Stimulated activated CD8-positive, alpha-beta memory T cell treated with anti-CD3 and anti-CD28 coated beads, Interleukin-4, amount 100 ng/mL, for 4 hours (primary cell): ENCODE results near the gene GSTK1.
"Not testable (repeated sequence)": the region's sequence is repeated elsewhere in the genome, so short reads cannot be mapped to it uniquely, and the experiment has no call there.

Experiments
- DNase-seq, 2 donors: peaks; one replicate each; pipeline ENCODE4 v3.0.0-alpha.2; 2020; ENCODE audit warnings: low read depth in 2 of 2, low spot score in 1 of 2

Gene GSTK1

DNA sequence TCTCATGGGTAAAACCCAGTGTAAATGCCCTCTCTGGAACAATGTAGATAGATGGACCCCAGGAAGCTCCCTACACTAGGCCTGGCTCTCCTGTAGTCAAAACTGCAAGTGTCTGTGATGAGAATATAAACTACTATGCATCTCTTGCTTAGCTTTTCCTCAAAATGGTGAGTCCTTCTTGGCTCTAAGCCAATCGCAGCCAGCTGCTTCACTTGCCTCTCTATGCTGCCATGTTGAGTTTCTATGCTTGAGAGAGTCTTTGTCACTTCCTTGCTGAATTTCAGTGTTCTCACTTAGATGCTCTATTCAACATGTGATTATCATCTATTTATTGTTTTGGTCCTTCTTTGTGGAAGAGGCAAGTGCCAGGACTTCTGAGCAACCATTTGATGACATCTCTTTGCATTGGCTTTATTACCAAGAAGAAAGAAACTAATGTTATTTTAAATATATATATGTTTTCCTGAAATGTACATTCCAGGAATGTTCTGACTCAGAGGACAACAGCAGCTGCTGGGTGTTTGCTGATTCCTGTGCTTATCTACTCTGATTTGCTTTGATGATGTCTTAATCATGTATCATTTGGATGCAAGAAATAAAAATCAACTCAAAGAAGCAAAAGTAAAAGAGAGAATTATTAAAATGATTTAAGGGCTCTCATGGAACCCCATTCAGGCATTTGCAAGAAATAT, 24.8 kb upstream of the GSTK1 start:
- no peak for DNase-seq

- DNase-seq = no peak
These were observed 23.4 kb upstream of the GSTK1 start for GRCh38 chr7:143239813-143240212.

DNA sequence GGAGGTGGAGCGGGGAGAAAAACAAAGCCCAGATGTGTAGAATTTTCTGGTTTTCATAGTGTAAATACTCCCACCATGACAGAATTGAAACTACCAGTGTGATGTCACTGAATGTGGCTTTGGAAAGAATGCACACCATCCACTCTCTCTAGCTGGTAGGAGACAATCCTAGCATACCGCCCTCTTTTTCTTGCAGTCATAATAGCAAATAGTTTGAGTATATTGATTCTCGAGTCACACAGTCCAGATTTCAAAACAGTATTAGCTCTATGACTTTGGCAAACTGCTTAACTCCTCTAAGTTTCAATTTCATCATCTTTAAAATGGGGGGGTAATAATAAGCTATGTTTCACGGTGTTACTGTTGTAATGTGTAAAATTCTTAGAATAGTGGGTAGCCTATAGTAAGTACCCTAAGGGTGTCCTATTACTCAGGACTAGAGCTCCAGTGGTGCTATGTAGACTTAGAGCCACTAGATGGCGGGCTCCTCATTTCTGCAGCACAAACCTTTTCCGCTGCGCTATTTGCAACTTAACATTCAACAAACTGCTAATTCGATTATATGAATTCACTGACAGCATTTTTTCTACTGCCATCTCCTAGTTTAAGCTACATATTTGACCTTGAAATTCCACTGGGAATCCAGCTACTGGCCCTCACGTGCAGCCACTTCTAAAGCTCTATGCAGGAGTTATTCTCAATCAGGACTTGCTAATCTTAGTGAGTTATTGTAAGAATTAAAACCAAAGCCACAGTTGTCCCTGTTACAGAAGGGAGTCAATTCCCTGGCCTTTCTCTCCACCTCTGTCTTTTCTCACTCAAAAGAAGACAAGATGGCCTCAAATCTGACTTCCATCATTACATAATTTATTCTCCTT, 22.7 kb upstream of the GSTK1 start:
- DNase-seq = peak; percentile 39 to 48

- DNase-seq = no peak
These were observed 20.9 kb upstream of the GSTK1 start for GRCh38 chr7:143242306-143242705.

DNA sequence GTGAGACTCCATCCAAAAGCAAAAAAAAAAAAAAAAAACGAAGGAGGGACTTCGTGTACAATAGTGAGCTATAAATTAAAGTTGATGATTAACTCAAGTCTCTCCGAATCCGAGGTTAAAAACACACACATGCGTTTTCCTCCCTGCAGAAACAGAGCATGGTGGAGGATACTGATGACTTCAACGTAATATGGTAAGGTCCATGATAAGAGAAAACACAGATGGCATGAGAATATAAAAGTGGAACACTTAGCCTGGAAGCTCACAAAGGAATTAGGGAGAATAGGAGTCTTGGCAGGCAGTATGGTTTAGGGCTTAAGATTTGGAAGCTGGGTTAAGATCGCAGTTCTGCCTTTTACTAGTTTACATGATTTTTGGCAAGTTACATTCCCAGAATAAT, 20.1 kb upstream of the GSTK1 start:
- DNase-seq = no peak

GRCh38 chr7:143243614-143244013, 19.6 kb upstream of the GSTK1 start:
- DNase-seq = no peak

DNA sequence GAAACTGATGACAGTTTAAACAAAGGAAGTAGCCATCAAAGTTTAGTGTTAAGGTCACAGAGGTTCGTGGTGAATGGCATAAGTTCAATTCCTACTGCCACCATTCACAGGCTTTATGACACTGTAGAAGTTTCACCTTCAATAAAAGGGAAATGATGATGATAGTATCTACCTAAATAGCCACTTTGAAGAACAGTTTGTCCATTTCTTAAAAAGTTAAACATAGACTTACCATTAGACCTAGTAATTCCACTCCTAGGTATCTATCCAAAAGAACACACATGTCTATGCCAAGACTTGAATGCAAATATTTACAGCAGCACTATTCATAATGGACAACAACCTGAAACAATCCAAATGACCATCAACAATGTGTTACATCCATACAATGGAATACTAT, 18.9 kb upstream of the GSTK1 start:
- no peak for DNase-seq

GRCh38 chr7:143245123-143245522, 18.1 kb upstream of the GSTK1 start:
- DNase-seq = no peak

DNA sequence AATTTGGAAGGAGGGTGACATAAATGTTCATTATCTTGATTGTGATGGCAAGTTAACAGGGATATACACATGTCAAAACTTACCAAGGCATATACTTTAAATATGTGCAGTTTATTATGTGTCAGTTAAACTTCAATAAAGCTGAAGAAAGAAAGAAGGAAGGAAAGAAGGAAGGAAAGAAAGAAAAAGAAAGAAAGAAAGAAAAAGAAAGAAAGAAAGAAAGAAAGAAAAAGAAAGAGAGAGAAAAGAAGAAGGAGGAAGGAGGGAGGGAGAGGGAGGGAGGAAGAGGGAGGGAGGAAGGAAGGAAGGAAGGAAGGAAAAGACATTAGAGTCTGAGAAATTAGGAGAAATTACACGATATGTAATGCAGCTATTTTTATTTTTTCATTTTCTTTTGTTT, 15.9 kb upstream of the GSTK1 start:
- no peak for DNase-seq

- DNase-seq = no peak
These were observed 14.4 kb upstream of the GSTK1 start for GRCh38 chr7:143248761-143249354.

DNA sequence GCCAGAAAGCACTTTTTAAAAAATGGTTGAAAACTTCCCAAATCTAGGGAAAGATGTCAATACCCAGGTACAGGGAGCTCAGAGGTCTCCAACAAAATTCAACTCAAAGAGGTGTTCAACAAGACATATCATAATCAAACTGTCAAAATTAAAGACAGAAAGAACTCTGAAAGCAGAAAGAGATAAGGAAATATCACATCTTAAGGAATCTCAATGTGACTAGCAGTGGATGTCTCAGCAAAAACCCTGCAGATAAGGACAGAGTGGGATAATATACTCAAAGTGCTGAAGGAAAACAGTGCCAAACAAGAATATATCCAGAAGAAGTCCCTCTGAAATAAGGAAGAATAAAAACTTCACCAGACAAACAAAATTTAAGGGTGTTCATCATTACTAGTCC, 13.0 kb upstream of the GSTK1 start:
- DNase-seq = no peak

DNA sequence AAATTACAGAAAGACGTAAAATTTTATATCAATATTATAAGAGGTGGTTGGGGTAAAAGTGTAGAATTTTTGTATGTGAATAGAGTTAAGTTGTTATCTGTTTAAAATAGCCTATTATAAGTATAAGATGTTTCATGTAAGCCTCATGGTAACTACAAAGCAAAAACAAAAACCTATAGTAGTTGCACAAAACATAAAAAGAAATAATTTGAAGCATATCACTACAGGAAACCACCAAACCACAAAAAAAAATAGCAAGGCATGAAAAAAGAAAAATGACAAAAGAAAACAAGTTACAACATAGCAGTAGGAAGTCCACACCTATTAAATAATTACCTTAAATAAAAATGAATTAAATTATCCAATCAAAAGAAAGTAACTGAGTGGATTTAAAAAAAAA, 12.4 kb upstream of the GSTK1 start:
- no peak for DNase-seq

DNA sequence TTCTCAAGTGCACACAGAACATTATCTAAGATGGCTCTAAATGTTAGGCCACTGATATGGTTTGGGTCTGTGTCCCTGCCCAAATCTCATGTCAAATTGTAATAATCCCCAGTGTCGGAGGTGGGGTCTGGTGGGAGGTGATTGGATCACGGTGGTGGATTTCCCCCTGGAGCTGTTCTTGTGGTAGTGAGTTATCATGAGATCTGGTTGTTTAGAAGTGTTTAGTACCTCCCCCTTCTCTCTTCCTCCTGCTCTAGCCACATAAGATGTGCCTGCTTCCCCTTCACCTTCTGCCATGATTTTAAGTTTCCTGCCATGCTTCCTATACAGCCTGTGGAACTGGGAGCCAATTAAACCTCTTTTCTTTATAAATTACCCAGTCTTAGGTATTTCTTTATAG, 11.2 kb upstream of the GSTK1 start:
- no peak for DNase-seq

GRCh38 chr7:143255564-143255963, 7.7 kb upstream of the GSTK1 start:
- DNase-seq = no peak

DNA sequence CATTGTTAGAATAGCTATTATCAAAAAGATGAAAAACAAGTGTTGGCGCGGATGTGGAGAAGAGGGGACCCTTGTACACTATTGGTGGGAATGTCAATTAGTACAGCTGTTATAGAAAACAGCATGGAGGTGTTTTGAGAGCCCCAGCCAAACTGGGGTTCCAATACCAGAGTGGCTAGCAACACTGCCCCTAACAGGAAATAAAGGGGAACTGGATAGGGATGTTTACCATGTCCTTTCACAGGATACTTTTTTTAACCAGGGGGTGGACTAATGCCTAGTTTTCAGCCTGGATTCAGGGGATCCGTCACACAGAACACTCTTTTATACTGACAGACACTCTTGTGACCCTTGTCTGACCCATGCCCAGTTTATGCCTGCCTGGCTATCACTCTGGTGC, 6.9 kb upstream of the GSTK1 start:
- DNase-seq = no peak

GRCh38 chr7:143256932-143257331, 6.3 kb upstream of the GSTK1 start:
- no peak for DNase-seq

GRCh38 chr7:143257501-143257900, 5.7 kb upstream of the GSTK1 start:
- no peak for DNase-seq

DNA sequence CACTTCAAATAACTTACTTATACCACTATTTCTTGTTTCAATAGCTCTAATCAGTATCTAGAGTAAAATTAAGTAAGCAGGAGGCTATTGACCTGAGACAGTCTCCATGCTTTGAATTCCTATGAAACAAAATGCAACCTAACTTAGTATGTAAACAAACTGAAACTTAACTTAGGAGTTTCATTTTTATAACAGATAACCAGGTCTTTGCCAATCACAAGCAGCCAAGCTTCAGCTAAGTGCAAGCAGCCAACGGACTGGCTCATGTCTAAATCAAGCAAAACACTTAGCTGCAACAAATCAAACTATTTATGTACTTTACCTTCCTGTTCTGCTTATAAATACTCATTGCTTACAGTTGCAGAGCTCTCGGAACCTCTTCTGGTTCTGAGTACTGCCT, 4.4 kb upstream of the GSTK1 start:
- no peak for DNase-seq

GRCh38 chr7:143259765-143260164, 3.5 kb upstream of the GSTK1 start:
- DNase-seq = no peak

DNA sequence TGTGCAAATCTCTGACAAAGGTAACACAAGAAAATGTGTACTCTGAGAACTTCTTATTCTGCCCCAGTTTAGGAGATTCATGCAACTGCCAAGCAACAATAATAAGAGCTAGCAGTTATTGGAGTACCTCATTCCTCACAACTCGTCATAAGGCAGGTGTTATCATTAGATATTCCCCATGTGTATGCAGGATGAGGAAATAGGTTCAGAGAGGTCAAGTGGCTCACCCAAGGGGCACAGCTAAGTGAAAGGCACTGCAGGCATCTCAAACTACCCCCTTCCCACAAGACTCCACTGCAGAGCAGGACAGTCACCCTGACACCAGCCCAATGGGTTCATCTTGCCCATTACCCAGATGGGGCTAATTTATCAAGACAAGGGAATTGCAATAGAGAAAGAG, 1.3 kb upstream of the GSTK1 start:
- DNase-seq = no peak

DNA sequence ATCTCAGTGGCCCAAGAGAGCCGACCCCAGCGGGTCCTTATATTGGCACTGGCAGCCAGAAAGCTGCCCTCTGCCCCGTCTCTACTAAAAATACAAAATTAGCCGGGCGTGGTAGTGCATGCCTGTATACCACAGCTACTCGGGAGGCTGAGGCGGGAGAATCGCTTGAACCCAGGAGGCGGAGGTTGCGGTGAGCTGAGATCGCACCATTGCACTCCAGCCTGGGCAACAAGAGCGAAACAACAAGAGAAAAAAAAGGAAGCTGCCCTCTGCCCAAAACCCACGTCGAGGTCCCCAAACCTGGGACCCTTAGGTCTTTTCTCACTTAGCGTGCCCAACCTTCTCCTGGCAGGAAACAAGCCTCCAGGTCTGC, 941 bp downstream of the GSTK1 start:
- not testable (repeated sequence) for DNase-seq

DNA sequence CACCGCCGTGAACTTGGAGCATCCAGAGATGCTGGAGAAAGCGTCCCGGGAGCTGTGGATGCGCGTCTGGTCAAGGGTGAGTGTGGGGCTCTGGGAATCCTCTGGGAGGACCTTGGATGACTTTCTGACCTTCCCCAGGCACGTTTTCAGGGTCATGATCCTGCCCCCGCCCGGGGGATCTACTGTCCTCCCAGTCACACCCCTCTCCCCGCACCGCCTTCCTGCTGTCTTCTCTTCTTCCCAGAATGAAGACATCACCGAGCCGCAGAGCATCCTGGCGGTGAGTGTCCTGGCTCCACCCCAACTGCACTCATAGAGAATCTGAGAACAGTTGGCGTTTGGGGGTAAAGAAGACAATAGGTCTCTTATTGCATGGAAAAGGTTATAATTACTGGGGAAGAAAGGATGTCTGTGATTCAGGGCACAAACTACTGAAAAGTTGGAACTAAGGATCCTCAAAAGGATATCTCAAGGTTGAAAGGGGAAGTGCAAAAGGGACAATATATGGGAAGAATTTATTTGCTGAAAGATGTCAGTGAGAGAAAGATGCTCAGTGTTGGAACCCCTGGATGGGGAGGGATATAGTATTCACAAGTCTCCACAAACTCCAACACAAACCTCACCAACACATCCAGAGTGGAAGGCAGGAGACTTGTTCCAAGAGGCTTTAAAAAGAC, 1.9 kb downstream of the GSTK1 start:
- no peak for DNase-seq
